Urinary bladder (tissue), 4 donors: ENCODE measurements around the gene LDLRAD4. TPM values are rescaled to one million over a fixed set of nuclear protein-coding genes. Genes with fewer than 3 reads are reported as not detected.
A peak's percentile ranks its signal among the peaks of the same experiment; 100 is the strongest.

Experiments used
- DNase-seq: peaks from one replicate; pipeline ENCODE4 v3.0.0-alpha.2; 2015; ENCODE audit errors: extremely low spot score
- H3K27ac ChIP-seq: one replicate; pipeline ENCODE4 v1.5.1; 2013; ENCODE audit warnings: low read depth, mild to moderate bottlenecking, moderate library complexity
- H3K36me3 ChIP-seq: one replicate; pipeline ENCODE4 v1.6.1; 2013; ENCODE audit warnings: mild to moderate bottlenecking, moderate library complexity; ENCODE audit not compliant: insufficient read depth
- H3K4me1 ChIP-seq: one replicate; pipeline ENCODE4 v1.6.1; 2013; ENCODE audit warnings: mild to moderate bottlenecking, moderate library complexity; ENCODE audit not compliant: insufficient read depth
- H3K4me3 ChIP-seq: one replicate; pipeline ENCODE4 v1.5.1; 2013; ENCODE audit warnings: low read depth, low read length
- WGBS: extraction: QIAGEN DNeasy Blood & Tissue Kit; methylation state at CpG from one replicate; pipeline ENCODE4 v1.1.7; 2013; 5-methylcytosine and 5-hydroxymethylcytosine counted together
- polyA plus RNA-seq: library from polyadenylated mRNA; stranded (reverse); fragments of 200-250 nt; gene quantifications from one replicate; pipeline ENCODE4 v1.2.3, GENCODE V29; 2013
- total RNA-seq: library from RNA; depleted of rRNA; stranded (reverse); fragments of >200 nt; gene quantifications from one replicate; pipeline ENCODE4 v1.2.3, GENCODE V29; 2014
- donor health status: healthy with polysubstance abuse.
- donor health status: healthy.

Gene LDLRAD4
- total and polyA plus RNA-seq, 2 donors = 13.8 to 52.3 TPM

DNA sequence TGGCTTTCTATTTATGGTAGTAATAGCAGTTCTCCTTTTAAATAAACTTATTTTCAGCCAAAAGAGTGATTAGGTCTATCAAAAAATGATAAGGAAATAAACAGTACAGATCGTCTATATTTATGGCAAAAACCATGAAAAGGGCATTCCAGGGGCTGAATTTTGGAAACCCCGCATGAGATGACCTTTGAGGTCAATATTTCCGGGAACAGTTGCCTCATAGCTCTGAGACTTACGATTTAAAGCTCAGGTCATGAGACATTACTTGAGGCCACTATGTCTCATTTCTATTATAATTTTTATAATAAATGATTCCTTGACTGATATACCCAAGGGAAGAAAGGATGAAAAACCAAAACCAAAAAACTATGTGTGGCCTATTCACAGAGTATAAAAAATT lies 101.1 kb downstream of the LDLRAD4 start:
- H3K4me1 ChIP-seq = no peaks in the 10 kb centered on the region
- H3K36me3 ChIP-seq = no peaks in the 10 kb centered on the region
- no peak overlapping the region for H3K4me3 ChIP-seq
- WGBS = 33% methylated on average over 4 of the region's 4 CpGs
- DNase-seq = no peak
- H3K27ac ChIP-seq = no peak overlapping the region

DNA sequence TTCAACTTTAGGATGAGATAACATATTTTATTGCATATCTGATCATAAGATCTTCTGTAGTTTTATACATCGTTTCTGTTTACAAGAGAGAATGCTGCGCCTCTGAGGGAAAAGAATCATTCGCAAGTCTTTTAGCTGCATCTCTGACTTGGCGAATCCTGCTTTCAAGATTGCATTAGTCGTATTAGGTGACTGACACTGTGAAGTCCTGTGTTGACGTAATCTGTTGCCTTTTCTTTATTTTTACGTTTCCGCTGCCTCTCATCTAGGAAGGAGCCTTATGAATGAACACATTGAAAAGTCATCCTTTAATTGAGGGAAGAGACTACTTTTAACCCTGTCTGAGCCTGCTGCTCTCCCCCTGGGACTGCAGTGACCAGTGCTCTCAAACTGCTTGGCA lies 101.5 kb downstream of the LDLRAD4 start:
- Histone ChIP-seq H3K36me3 (no peaks in the 10 kb centered on the region), H3K27ac (no peak overlapping the region), H3K4me1 (no peaks in the 10 kb centered on the region), H3K4me3 (no peak overlapping the region)
- DNase-seq = no peak
- 55% methylated on average over 8 of the region's 8 CpGs for WGBS

DNA sequence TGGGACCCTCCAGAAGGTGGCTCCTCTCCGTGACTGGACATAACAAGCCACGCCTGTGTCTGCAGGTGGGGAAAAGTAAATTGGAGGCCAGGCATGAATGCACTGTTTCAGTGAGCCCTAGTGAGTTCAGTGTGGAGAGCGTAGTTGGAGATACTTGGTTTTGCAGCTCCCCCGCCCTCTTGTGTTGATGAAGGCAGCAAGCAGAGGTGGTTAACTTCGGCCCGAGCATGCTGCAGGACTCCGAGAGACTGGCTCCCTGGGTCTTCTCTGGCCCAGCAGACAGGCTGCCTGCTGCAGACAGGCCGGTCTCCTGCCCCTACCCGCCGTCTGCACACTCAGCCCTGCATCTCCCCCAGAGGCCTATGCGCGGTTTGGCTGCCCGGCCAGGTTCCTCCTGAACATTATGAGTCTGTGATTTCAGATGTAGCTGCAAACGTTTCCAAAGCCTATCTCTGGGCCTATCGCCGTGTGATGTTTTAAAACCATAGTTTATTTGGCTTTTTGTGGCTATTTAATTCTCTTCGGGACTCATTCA lies 102.4 kb downstream of the LDLRAD4 start:
- no peak for DNase-seq
- no peak overlapping the region for H3K27ac ChIP-seq
- WGBS = 88% methylated on average over 17 of the region's 17 CpGs
- no peaks in the 10 kb centered on the region for H3K4me1 ChIP-seq
- no peaks in the 10 kb centered on the region for H3K36me3 ChIP-seq
- H3K4me3 ChIP-seq = no peak overlapping the region

DNA sequence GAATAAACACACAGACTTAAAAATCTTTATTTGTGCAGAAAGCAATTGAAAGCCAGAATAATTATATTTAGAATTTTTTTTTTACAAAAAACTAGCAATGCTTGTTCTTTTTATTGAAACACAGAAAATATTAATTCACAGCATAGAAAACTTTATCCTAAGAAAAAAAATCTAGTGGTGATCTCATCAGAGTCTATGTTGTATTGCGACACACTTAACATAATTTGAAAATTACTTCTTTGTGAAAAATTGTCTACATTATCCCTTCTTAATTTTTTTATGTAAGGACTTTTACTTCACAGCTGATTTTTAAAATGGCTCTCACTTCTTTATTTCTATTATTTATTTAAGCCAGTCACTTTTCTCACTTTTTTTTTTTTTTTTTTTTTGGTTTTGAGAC lies 103.4 kb downstream of the LDLRAD4 start:
- Histone ChIP-seq H3K4me3 (no peak overlapping the region), H3K27ac (no peak overlapping the region), H3K36me3 (no peaks in the 10 kb centered on the region), H3K4me1 (no peaks in the 10 kb centered on the region)
- WGBS = 1% methylated on average over 1 of the region's 1 CpG
- DNase-seq = no peak

DNA sequence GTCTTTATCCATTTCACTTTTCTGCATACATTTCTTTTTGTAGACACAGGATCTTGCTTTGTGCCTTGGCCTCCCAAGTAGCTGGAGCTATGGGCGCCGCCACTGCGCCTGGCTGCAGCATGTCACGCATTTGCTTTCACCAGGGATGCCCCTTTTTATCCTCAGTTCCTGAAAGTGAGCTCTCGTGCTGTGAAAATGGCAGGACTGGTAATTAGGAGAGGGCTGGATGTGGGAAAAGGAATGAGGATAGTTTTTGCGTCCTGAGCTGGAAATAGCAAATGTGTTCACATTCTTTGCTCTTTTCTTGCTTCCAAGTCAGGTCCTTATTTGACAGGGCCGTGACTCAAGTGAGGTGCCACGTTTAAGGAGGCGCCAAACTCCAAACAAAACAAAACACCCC lies 104.6 kb downstream of the LDLRAD4 start:
- Histone ChIP-seq H3K4me3 (no peak overlapping the region), H3K27ac (no peak overlapping the region), H3K4me1 (no peaks in the 10 kb centered on the region), H3K36me3 (no peaks in the 10 kb centered on the region)
- no peak for DNase-seq
- WGBS = 83% methylated on average over 9 of the region's 9 CpGs

DNA sequence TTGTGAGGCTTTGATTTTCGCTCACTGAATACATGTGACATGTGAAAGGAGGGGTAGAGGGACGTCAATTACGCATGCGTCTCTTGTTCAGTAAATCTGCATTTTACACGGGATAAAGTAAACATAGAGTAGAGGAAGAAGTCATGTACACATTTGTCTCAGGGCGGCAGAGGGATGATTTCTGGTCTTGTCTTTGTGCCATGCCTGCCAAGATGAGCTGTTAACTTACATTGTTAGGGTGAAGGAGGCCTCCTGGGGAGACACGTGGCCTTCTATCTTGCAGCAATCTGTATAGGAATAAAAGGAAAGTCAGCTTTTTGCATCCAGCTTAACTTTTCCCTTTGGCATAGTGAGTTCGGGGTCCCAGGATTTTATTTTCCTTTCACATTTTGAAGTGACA lies 106.3 kb downstream of the LDLRAD4 start:
- Histone ChIP-seq H3K27ac (no peak overlapping the region), H3K36me3 (no peaks in the 10 kb centered on the region), H3K4me3 (no peak overlapping the region), H3K4me1 (no peaks in the 10 kb centered on the region)
- no peak for DNase-seq
- WGBS = 74% methylated on average over 8 of the region's 8 CpGs

DNA sequence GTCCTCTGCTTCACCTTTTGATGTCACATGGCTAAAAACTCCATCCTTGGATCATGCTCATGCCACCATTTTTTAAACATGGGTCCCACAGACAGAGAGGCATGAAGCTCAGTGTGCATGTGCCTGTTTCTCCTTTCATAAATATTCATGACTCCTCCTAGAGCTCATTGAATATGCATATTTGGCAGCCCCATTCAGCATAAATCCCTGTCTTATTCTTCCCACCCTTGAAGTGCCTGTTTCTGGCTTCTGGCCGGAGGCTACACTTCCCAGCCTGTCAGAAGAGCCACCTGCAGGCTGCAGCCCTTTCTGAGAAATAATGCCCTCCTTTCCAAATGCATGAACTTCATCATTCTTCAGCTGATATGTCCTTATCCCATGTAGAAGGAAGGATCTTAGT lies 109.7 kb downstream of the LDLRAD4 start:
- Histone ChIP-seq H3K36me3 (no peaks in the 10 kb centered on the region), H3K27ac (no peak overlapping the region), H3K4me3 (no peak overlapping the region), H3K4me1 (no peaks in the 10 kb centered on the region)
- WGBS = 93% methylated on average over 1 of the region's 1 CpG
- DNase-seq = no peak

DNA sequence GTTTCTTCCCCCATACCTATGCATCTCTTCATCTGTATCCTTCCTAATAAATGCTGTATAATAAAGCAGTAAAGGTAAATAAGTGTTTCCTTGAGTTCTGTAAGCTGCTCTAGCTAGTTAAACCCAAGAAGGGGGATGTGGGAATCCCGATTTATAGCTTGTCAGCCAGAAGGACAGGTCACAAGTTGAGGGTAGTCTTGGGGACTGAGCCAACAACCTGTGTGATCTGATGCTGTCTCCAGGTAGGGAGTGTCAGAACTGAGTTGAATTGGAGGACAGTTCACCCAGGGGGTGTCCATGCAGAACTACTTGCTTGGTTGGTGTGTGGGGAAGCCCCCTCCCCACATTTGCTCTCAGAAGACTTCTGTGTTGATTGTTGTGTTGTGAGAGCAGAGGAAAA lies 112.4 kb downstream of the LDLRAD4 start:
- Histone ChIP-seq H3K4me3 (no peak overlapping the region), H3K36me3 (no peaks in the 10 kb centered on the region), H3K4me1 (no peaks in the 10 kb centered on the region), H3K27ac (no peak overlapping the region)
- DNase-seq = no peak
- WGBS = 82% methylated on average over 1 of the region's 1 CpG

DNA sequence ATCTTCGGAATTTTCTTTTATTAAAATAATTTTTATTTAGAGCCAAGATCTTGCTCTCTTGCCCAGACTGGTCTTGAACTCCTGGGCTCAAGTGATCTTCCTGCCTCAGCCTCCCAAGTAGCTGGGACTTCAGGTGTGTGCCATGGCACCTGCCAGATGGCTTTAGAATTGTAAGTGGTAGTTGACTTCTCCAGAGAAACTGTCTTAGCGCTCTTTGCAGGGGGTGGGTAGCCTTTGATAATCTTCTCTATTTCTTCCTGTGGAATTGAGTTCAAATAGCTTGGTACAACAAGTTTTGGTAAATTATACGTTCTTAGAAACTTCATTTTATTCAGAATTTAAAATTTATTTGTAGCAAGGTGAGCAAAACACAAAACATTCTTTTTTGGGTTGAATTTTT lies 113.3 kb downstream of the LDLRAD4 start:
- 92% methylated on average over 3 of the region's 3 CpGs for WGBS
- no peak overlapping the region for H3K4me3 ChIP-seq

DNA sequence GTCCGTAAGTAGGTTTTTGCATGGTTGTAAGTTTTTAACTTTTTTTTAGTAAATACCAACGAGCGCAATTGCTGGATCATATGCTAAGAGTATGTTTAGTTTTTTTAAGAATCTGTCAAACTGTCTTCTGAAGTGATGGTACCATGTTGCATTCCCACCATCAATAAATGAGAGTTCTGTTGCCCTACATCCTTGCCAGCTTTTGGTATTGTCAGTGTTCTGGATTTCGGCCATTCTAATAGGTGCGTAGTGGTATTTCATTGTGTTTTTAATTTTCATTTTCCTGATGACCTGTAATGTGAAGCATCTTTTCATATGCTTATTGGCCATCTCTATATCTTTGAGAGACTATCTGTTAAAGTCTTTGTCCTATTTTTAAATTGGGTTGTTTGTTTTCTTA lies 114.3 kb downstream of the LDLRAD4 start:
- no peak for DNase-seq
- Histone ChIP-seq H3K27ac (no peak overlapping the region), H3K36me3 (no peaks in the 10 kb centered on the region), H3K4me1 (no peaks in the 10 kb centered on the region), H3K4me3 (no peak overlapping the region)
- 79% methylated on average over 5 of the region's 5 CpGs for WGBS

More for the DNA sequence above, 113.3 kb downstream of the LDLRAD4 start:
- no peak overlapping the region for H3K27ac ChIP-seq
- no peaks in the 10 kb centered on the region for H3K36me3 ChIP-seq
- DNase-seq = no peak
- no peaks in the 10 kb centered on the region for H3K4me1 ChIP-seq

DNA sequence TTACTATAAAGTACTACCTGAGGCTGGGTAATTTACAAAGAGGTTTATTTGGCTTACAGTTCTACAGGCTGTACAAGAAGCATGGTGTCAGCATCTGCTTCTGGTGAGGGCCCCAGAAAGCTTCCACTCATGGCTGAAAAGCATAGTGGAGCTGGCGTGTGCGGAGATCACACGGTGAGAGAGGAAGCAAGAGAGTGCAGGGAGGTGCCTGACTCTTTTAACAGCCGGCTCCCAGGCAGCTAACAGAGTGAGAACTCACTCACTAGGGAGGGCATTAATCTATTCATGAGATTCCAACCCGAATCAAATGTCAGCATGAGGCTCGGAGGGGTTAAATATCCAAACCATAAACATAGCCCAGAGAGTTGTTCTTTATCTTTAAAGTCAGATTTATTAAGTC lies 117.3 kb downstream of the LDLRAD4 start:
- no peak overlapping the region for H3K27ac ChIP-seq
- H3K36me3 ChIP-seq = no peaks in the 10 kb centered on the region
- no peak for DNase-seq
- 78% methylated on average over 6 of the region's 6 CpGs for WGBS
- no peak overlapping the region for H3K4me3 ChIP-seq
- H3K4me1 ChIP-seq = no peaks in the 10 kb centered on the region

DNA sequence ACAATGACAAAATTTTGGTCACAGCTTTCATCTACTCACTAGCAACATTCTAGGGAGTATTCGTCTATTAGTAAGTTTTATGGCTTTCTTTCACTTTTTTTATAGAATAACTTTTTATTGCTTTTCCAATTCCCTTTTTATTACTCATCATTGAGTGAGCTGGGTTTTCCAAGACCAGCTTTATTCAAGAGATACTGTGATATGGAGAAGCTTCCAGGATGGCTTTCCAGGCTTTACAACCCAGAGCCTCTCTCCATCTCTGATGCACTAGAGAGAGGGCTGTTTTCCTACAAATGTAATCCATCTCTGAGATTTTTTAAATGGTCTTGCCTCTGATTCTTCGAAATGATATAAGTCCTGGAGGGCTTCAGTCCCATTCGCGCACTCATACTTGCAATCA lies 118.3 kb downstream of the LDLRAD4 start:
- no peak overlapping the region for H3K27ac ChIP-seq
- H3K4me1 ChIP-seq = no peaks in the 10 kb centered on the region
- H3K36me3 ChIP-seq = no peaks in the 10 kb centered on the region
- DNase-seq = peak; percentile 28
- H3K4me3 ChIP-seq = no peak overlapping the region
- WGBS = 65% methylated on average over 4 of the region's 4 CpGs

DNA sequence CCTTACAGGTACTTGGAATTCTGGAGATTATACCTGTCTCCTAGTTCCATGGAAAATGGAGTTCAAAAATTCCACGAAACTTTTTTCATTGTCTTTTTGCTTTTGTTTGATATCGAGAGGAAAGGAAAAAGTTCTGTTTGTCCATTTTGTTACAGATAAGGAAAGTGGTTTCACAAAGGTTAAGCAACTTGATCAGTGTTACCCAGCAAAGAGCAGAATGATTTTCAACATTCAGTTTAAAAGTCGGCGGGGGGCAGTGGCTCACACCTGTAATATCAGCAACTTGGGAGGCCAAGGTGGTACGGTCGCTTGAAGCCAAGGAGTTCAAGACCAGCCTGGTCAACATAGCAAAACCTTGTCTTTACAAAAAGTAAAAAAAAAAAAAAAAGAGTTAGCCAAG lies 118.8 kb downstream of the LDLRAD4 start:
- WGBS = 95% methylated on average over 6 of the region's 6 CpGs
- H3K4me1 ChIP-seq = no peaks in the 10 kb centered on the region
- H3K4me3 ChIP-seq = no peak overlapping the region
- DNase-seq = no peak
- H3K27ac ChIP-seq = no peak overlapping the region
- H3K36me3 ChIP-seq = no peaks in the 10 kb centered on the region

DNA sequence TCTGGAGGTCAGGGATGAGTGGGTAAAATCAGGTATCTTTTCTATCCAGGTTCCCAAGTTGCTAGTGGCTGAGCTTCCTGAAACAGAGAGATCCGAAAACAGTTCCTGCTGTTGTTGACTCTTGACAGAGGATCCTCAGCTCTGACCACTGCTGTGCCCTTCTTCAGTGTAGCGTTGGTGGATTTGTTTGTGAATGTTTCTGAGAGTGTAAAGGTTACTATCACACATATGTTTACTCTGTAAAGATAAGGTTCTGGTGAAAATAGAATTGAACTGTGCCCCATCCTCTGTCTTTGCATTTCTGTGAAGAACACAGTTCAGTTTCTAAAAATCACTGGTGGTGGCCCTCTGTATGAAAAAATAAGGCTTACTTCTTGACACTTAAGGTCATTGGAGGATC lies 119.8 kb downstream of the LDLRAD4 start:
- no peak overlapping the region for H3K27ac ChIP-seq
- 55% methylated on average over 2 of the region's 2 CpGs for WGBS

DNA sequence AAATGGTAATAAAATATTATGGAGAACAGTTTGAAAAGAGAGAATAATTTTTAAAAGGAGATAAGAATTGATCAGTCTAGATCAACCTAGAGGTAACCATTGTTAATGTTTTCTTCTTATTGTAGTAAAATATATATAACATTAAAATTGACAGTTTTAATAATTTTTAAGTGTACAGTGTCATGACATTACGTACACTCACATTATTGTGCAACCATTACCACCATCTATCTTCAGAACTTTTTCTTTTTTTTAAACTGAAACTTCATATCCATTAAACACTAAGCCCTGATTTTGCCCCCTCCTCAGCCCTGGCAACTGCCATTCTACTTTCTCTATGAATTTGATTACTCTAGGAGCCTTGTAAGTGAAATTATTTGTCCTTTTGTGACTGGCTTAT lies 121.1 kb downstream of the LDLRAD4 start:
- Histone ChIP-seq H3K27ac (no peak overlapping the region), H3K4me1 (no peaks in the 10 kb centered on the region), H3K4me3 (no peak overlapping the region), H3K36me3 (no peaks in the 10 kb centered on the region)
- DNase-seq = no peak
- 98% methylated on average over 1 of the region's 1 CpG for WGBS

More for the DNA sequence above, 119.8 kb downstream of the LDLRAD4 start:
- Histone ChIP-seq H3K4me1 (no peaks in the 10 kb centered on the region), H3K36me3 (no peaks in the 10 kb centered on the region), H3K4me3 (no peak overlapping the region)
- DNase-seq = no peak
